Activated CD8-positive, alpha-beta T cell treated with anti-CD3 and anti-CD28 coated beads, Interleukin-2, amount 10 ng/mL, durations not matched to agents 7 days and 5 days (primary cell): Measurements from ENCODE around the gene TPRA1. TPM values are rescaled to one million over a fixed set of nuclear protein-coding genes. Genes with fewer than 3 reads are reported as not detected.

ENCODE experiments used
- ATAC-seq: fragments of 150-1000 bp; cut with Tn5 transposase; one replicate; pipeline ENCODE4 v1.10.0; 2021; ENCODE audit warnings: moderate library complexity
- CTCF ChIA-PET: fragments of 350-600 bp; sonication (Branson Sonifier 250); formaldehyde crosslinking; loops from one replicate; lab custom pipeline; 2021; ENCODE audit warnings: antibody characterized with exemption; lab: Charles Lee
- POLR2A ChIA-PET: fragments of 350-600 bp; sonication (Branson Sonifier 250); formaldehyde crosslinking; loops from one replicate; lab custom pipeline; 2021; ENCODE audit warnings: antibody characterized with exemption; lab: Charles Lee
- DNase-seq: peaks from one replicate; pipeline ENCODE4 v3.0.0-alpha.2; 2020
- H3K27ac Mint-ChIP-seq: one replicate; pipeline ENCODE4 v1.8.0; 2021; ENCODE audit warnings: mild to moderate bottlenecking, mixed read lengths
- H3K27me3 Mint-ChIP-seq: one replicate; pipeline ENCODE4 v1.8.0; 2021; ENCODE audit warnings: low read depth, mixed read lengths
- H3K36me3 Mint-ChIP-seq: one replicate; pipeline ENCODE4 v1.8.0; 2021; ENCODE audit warnings: low read depth, mixed read lengths
- H3K4me1 Mint-ChIP-seq: one replicate; pipeline ENCODE4 v1.8.0; 2021; ENCODE audit warnings: low read depth, mixed read lengths
- H3K4me3 Mint-ChIP-seq: one replicate; pipeline ENCODE4 v1.8.0; 2021; ENCODE audit warnings: mild to moderate bottlenecking, mixed read lengths
- H3K9me3 Mint-ChIP-seq: one replicate; pipeline ENCODE4 v1.8.0; 2022; ENCODE audit warnings: mixed read lengths; ENCODE audit not compliant: insufficient read depth
- total RNA-seq, 2 experiments: library from RNA; stranded (reverse); gene quantifications; one replicate each; pipeline ENCODE4 v1.2.3, GENCODE V29; 2021

Gene TPRA1
- total RNA-seq, 2 experiments from 2014 or later = 27.0 to 27.9 TPM

- ChIA-PET POLR2A (interaction anchor here (1.4 kb wide), 1 partner anchor 31 kb away, joined by 3 read pairs; the partner anchor contains the start of gene MCM2), CTCF (no interaction called here)
- Mint-ChIP-seq H3K4me3 (peak within 1 kb of the TSS; percentile 68), H3K27me3 (peaks cover 62% of the 10 kb centered on the region), H3K27ac (no peak within 1 kb of the TSS), H3K36me3 (peaks cover 10% of the 10 kb centered on the region), H3K4me1 (peaks cover 39% of the 10 kb centered on the region), H3K9me3 (no peaks in the 10 kb centered on the region)
- ATAC-seq (peak; percentile 65), DNase-seq (peak; percentile 39)
Measured at GRCh38 chr3:127628788-127629466, 38.4 kb upstream of the TPRA1 start, which contains the start of gene PODXL2. PODXL2 (plus strand) TSS chr3:127629185; CDS start chr3:127629220, 35 bp downstream.

- peaks cover 39% of the 10 kb centered on the region for H3K4me1 Mint-ChIP-seq
- ATAC-seq (no peak), DNase-seq (no peak)
- peaks cover 58% of the 10 kb centered on the region for H3K27me3 Mint-ChIP-seq
- no peak overlapping the region for H3K27ac Mint-ChIP-seq
- ChIA-PET CTCF (interaction anchor here (1.1 to 2.6 kb wide), 2 partner anchors 9 to 37 kb away, joined by 3 to 13 read pairs; no protein-coding TSS in a partner anchor), POLR2A (no interaction called here)
- H3K36me3 Mint-ChIP-seq = peaks cover 10% of the 10 kb centered on the region
- no peaks in the 10 kb centered on the region for H3K9me3 Mint-ChIP-seq
- H3K4me3 Mint-ChIP-seq = peak overlapping the region; percentile 68
Measured at GRCh38 chr3:127628426-127628787, 37.9 kb upstream of the TPRA1 start.

- CTCF ChIA-PET = interaction anchor here (2.6 kb wide), 1 partner anchor 11 kb away, joined by 13 read pairs; no protein-coding TSS in a partner anchor
- no peak for ATAC-seq
- no peak overlapping the region for H3K27ac Mint-ChIP-seq
- H3K27me3 Mint-ChIP-seq = peaks cover 41% of the 10 kb centered on the region
- peaks cover 33% of the 10 kb centered on the region for H3K4me1 Mint-ChIP-seq
- DNase-seq = no peak
- H3K4me3 Mint-ChIP-seq = no peak overlapping the region
- H3K9me3 Mint-ChIP-seq = no peaks in the 10 kb centered on the region
- POLR2A ChIA-PET = no interaction called here
- peaks cover 34% of the 10 kb centered on the region for H3K36me3 Mint-ChIP-seq
Measured at GRCh38 chr3:127625821-127626220, 35.3 kb upstream of the TPRA1 start.

- CTCF ChIA-PET = no interaction called here
- H3K27ac Mint-ChIP-seq = no peak overlapping the region
- ATAC-seq (no peak), DNase-seq (no peak)
- no peaks in the 10 kb centered on the region for H3K9me3 Mint-ChIP-seq
- H3K4me1 Mint-ChIP-seq = peaks cover 21% of the 10 kb centered on the region
- peaks cover 39% of the 10 kb centered on the region for H3K36me3 Mint-ChIP-seq
- POLR2A ChIA-PET = no interaction called here
- H3K27me3 Mint-ChIP-seq = peaks cover 27% of the 10 kb centered on the region
- H3K4me3 Mint-ChIP-seq = no peak overlapping the region
Measured at GRCh38 chr3:127624063-127624462, 33.5 kb upstream of the TPRA1 start.

GRCh38 chr3:127622772-127623576 is 32.4 kb upstream of the TPRA1 start:
- H3K27me3 Mint-ChIP-seq = peaks cover 19% of the 10 kb centered on the region
- peaks cover 18% of the 10 kb centered on the region for H3K4me1 Mint-ChIP-seq
- H3K27ac Mint-ChIP-seq = no peak overlapping the region
- peaks cover 47% of the 10 kb centered on the region for H3K36me3 Mint-ChIP-seq
- ATAC-seq = no peak
- H3K4me3 Mint-ChIP-seq = no peak overlapping the region
- no peaks in the 10 kb centered on the region for H3K9me3 Mint-ChIP-seq
- ChIA-PET CTCF (interaction anchor here (1.0 kb wide), 1 partner anchor 11 kb away, joined by 3 read pairs; no protein-coding TSS in a partner anchor), POLR2A (no interaction called here)
- DNase-seq = no peak

GRCh38 chr3:127622031-127622430 is 31.5 kb upstream of the TPRA1 start:
- CTCF ChIA-PET = interaction anchor here (1.0 kb wide), 1 partner anchor 11 kb away, joined by 3 read pairs; no protein-coding TSS in a partner anchor

GRCh38 chr3:127620637-127621375 is 30.3 kb upstream of the TPRA1 start:
- no peaks in the 10 kb centered on the region for H3K9me3 Mint-ChIP-seq
- ATAC-seq (no peak), DNase-seq (no peak)
- H3K4me3 Mint-ChIP-seq = no peak overlapping the region
- H3K27ac Mint-ChIP-seq = no peak overlapping the region
- H3K36me3 Mint-ChIP-seq = peaks cover 66% of the 10 kb centered on the region
- ChIA-PET CTCF (no interaction called here), POLR2A (no interaction called here)
- H3K27me3 Mint-ChIP-seq = no peaks in the 10 kb centered on the region
- H3K4me1 Mint-ChIP-seq = peaks cover 20% of the 10 kb centered on the region

More at GRCh38 chr3:127622031-127622430, 31.5 kb upstream of the TPRA1 start:
- DNase-seq (no peak), ATAC-seq (no peak)
- Mint-ChIP-seq H3K27ac (no peak overlapping the region), H3K9me3 (no peaks in the 10 kb centered on the region), H3K4me1 (peaks cover 23% of the 10 kb centered on the region), H3K4me3 (no peak overlapping the region), H3K27me3 (peaks cover 11% of the 10 kb centered on the region), H3K36me3 (peaks cover 56% of the 10 kb centered on the region)
- POLR2A ChIA-PET = no interaction called here

GRCh38 chr3:127618891-127619290 is 28.4 kb upstream of the TPRA1 start:
- no peak for ATAC-seq
- Mint-ChIP-seq H3K4me3 (no peak overlapping the region), H3K9me3 (no peaks in the 10 kb centered on the region), H3K27ac (no peak overlapping the region), H3K4me1 (peaks cover 37% of the 10 kb centered on the region), H3K36me3 (peaks cover 84% of the 10 kb centered on the region), H3K27me3 (no peaks in the 10 kb centered on the region)
- ChIA-PET POLR2A (no interaction called here), CTCF (no interaction called here)
- no peak for DNase-seq

- Mint-ChIP-seq H3K27me3 (no peaks in the 10 kb centered on the region), H3K4me3 (no peak overlapping the region), H3K9me3 (no peaks in the 10 kb centered on the region), H3K27ac (peak overlapping the region; percentile 43), H3K36me3 (peaks cover 88% of the 10 kb centered on the region), H3K4me1 (peaks cover 45% of the 10 kb centered on the region)
- ChIA-PET CTCF (no interaction called here), POLR2A (no interaction called here)
- DNase-seq (no peak), ATAC-seq (no peak)
Measured at GRCh38 chr3:127616836-127617605, 26.5 kb upstream of the TPRA1 start.

- no peaks in the 10 kb centered on the region for H3K9me3 Mint-ChIP-seq
- no peak overlapping the region for H3K4me3 Mint-ChIP-seq
- ChIA-PET POLR2A (no interaction called here), CTCF (no interaction called here)
- DNase-seq = no peak
- H3K27ac Mint-ChIP-seq = no peak overlapping the region
- ATAC-seq = no peak
- H3K27me3 Mint-ChIP-seq = no peaks in the 10 kb centered on the region
- peaks cover 83% of the 10 kb centered on the region for H3K36me3 Mint-ChIP-seq
- H3K4me1 Mint-ChIP-seq = peaks cover 45% of the 10 kb centered on the region
Measured at GRCh38 chr3:127615631-127616305, 25.2 kb upstream of the TPRA1 start.
